HEK293 (cell line): ENCODE measurements around the gene TTC7B.

ENCODE experiments used
- CTCF ChIA-PET: fragments of 350-600 bp; formaldehyde crosslinking; extraction: SDS; loops from one replicate; lab custom pipeline; 2021; ENCODE audit warnings: antibody characterized with exemption; lab: Yijun Ruan, JAX
- POLR2A ChIA-PET: fragments of 300-600 bp; formaldehyde crosslinking; extraction: SDS; loops from one replicate; lab custom pipeline; 2020; ENCODE audit warnings: antibody characterized with exemption, inconsistent platforms; lab: Yijun Ruan, JAX
- H3K27ac ChIP-seq: fragments of 200-500 bp; sonication (Bioruptor generic); 2 replicates; pipeline ENCODE4 v1.5.1; 2014; ENCODE audit warnings: low read depth, low read length, control low read depth, inconsistent platforms; ENCODE audit errors: extremely low read depth
- H3K36me3 ChIP-seq, 2 experiments: fragments of 200-500 bp in 1 of 2; sonication (Bioruptor generic) in 1 of 2; 1 replicate in 1 of 2; 2 replicates in 1 of 2; pipeline ENCODE4 v1.5.1; 2014 to 2017; ENCODE audit warnings: inconsistent platforms in 2 of 2, low read length in 2 of 2; ENCODE audit not compliant: control insufficient read depth in 2 of 2, insufficient read depth in 1 of 2
- H3K4me1 ChIP-seq: fragments of 200-500 bp; sonication (Bioruptor generic); 2 replicates; pipeline ENCODE4 v1.5.1; 2014; ENCODE audit warnings: mild to moderate bottlenecking, low read length, inconsistent platforms; ENCODE audit not compliant: control insufficient read depth, insufficient read depth
- H3K4me3 ChIP-seq: 2 replicates; pipeline ENCODE4 v1.5.1; 2011; ENCODE audit warnings: low read depth, mild to moderate bottlenecking, control low read depth, low read length, moderate library complexity
- H3K9me3 ChIP-seq: fragments of 200-500 bp; sonication (Bioruptor generic); 2 replicates; pipeline ENCODE4 v1.5.1; 2014; ENCODE audit warnings: low read depth, low read length, inconsistent platforms; ENCODE audit not compliant: control insufficient read depth, insufficient read depth
- FEZF1 ChIP-seq: fragments of 450-650 bp; formaldehyde crosslinking; IDR thresholded peaks from 2 replicates; pipeline ENCODE4 v1.5.1; 2016; ENCODE audit warnings: missing biosample characterization, missing genetic modification characterization
- HOXA7 ChIP-seq: sonication (generic); formaldehyde crosslinking; IDR thresholded peaks from 2 replicates; pipeline ENCODE4 v1.8.1; 2022; ENCODE audit warnings: missing genetic modification reagents, borderline replicate concordance
- REPIN1 ChIP-seq: fragments of 450-650 bp; formaldehyde crosslinking; IDR thresholded peaks from 2 replicates; pipeline ENCODE4 v1.5.1; 2017; ENCODE audit warnings: missing biosample characterization, missing genetic modification characterization, low read depth
- YY2 ChIP-seq: fragments of 450-650 bp; formaldehyde crosslinking; IDR thresholded peaks from 2 replicates; pipeline ENCODE4 v1.5.1; 2016; ENCODE audit warnings: missing biosample characterization, missing genetic modification characterization
- ZBTB21 ChIP-seq: fragments of 450-650 bp; formaldehyde crosslinking; IDR thresholded peaks from 2 replicates; pipeline ENCODE4 v1.5.1; 2017; ENCODE audit warnings: missing biosample characterization, missing genetic modification characterization
- ZBTB8A ChIP-seq: fragments of 450-650 bp; formaldehyde crosslinking; IDR thresholded peaks from 2 replicates; pipeline ENCODE4 v1.5.1; 2016; ENCODE audit warnings: missing biosample characterization, missing genetic modification characterization
- ZFP3 ChIP-seq: fragments of 450-650 bp; formaldehyde crosslinking; IDR thresholded peaks from 2 replicates; pipeline ENCODE4 v1.5.1; 2016; ENCODE audit warnings: low read depth, missing biosample characterization, missing genetic modification characterization
- ZNF132 ChIP-seq: fragments of 450-650 bp; formaldehyde crosslinking; IDR thresholded peaks from 2 replicates; pipeline ENCODE4 v1.5.1; 2017; ENCODE audit warnings: missing biosample characterization, missing genetic modification characterization, borderline replicate concordance
- ZNF133 ChIP-seq: fragments of 450-650 bp; formaldehyde crosslinking; IDR thresholded peaks from 2 replicates; pipeline ENCODE4 v1.5.1; 2016; ENCODE audit warnings: missing biosample characterization, missing genetic modification characterization
- ZNF140 ChIP-seq: fragments of 450-650 bp; formaldehyde crosslinking; IDR thresholded peaks from 2 replicates; pipeline ENCODE4 v1.5.1; 2016; ENCODE audit warnings: missing biosample characterization, missing genetic modification characterization
- ZNF174 ChIP-seq: fragments of 450-650 bp; formaldehyde crosslinking; IDR thresholded peaks from 2 replicates; pipeline ENCODE4 v1.5.0; 2017; ENCODE audit warnings: missing biosample characterization, mild to moderate bottlenecking, missing genetic modification characterization
- ZNF211 ChIP-seq: fragments of 450-650 bp; formaldehyde crosslinking; IDR thresholded peaks from 2 replicates; pipeline ENCODE4 v1.5.1; 2016; ENCODE audit warnings: low read depth, missing biosample characterization, missing genetic modification characterization
- ZNF239 ChIP-seq: fragments of 450-650 bp; formaldehyde crosslinking; IDR thresholded peaks from 2 replicates; pipeline ENCODE4 v1.5.1; 2016; ENCODE audit warnings: missing biosample characterization, missing genetic modification characterization
- ZNF248 ChIP-seq: fragments of 450-650 bp; formaldehyde crosslinking; IDR thresholded peaks from 2 replicates; pipeline ENCODE4 v1.5.1; 2017; ENCODE audit warnings: missing biosample characterization, missing genetic modification characterization
- ZNF354C ChIP-seq: fragments of 450-650 bp; formaldehyde crosslinking; IDR thresholded peaks from 2 replicates; pipeline ENCODE4 v1.5.1; 2016; ENCODE audit warnings: missing biosample characterization, missing genetic modification characterization, low read depth, borderline replicate concordance
- ZNF37A ChIP-seq: fragments of 450-650 bp; IDR thresholded peaks from 2 replicates; pipeline ENCODE4 v1.5.1; 2018; ENCODE audit warnings: missing biosample characterization, missing genetic modification characterization
- ZNF48 ChIP-seq: fragments of 450-650 bp; formaldehyde crosslinking; IDR thresholded peaks from 2 replicates; pipeline ENCODE4 v1.5.1; 2016; ENCODE audit warnings: missing biosample characterization, missing genetic modification characterization
- ZNF510 ChIP-seq: fragments of 450-650 bp; formaldehyde crosslinking; IDR thresholded peaks from 2 replicates; pipeline ENCODE4 v1.5.1; 2018; ENCODE audit warnings: mild to moderate bottlenecking, missing genetic modification characterization, missing biosample characterization; ENCODE audit not compliant: insufficient replicate concordance
- ZNF521 ChIP-seq: fragments of 450-650 bp; formaldehyde crosslinking; IDR thresholded peaks from 2 replicates; pipeline ENCODE4 v1.5.1; 2017; ENCODE audit warnings: missing biosample characterization, mild to moderate bottlenecking, missing genetic modification characterization
- ZNF530 ChIP-seq: fragments of 450-650 bp; formaldehyde crosslinking; IDR thresholded peaks from 2 replicates; pipeline ENCODE4 v1.5.1; 2016; ENCODE audit warnings: low read depth, missing biosample characterization, missing genetic modification characterization
- ZNF548 ChIP-seq: fragments of 450-650 bp; formaldehyde crosslinking; IDR thresholded peaks from 2 replicates; pipeline ENCODE4 v1.5.1; 2016; ENCODE audit warnings: missing biosample characterization, missing genetic modification characterization
- ZNF555 ChIP-seq: fragments of 450-650 bp; formaldehyde crosslinking; conservative IDR thresholded peaks from 2 replicates; pipeline ENCODE4 v1.5.1; 2017; ENCODE audit warnings: missing biosample characterization, mild to moderate bottlenecking, missing genetic modification characterization, inconsistent platforms
- ZNF660 ChIP-seq: fragments of 450-650 bp; IDR thresholded peaks from 2 replicates; pipeline ENCODE4 v1.5.1; 2018; ENCODE audit warnings: missing biosample characterization, mild to moderate bottlenecking, missing genetic modification characterization
- ZNF747 ChIP-seq: fragments of 450-650 bp; formaldehyde crosslinking; IDR thresholded peaks from 2 replicates; pipeline ENCODE4 v1.5.1; 2016; ENCODE audit warnings: missing biosample characterization, missing genetic modification characterization
- ZNF76 ChIP-seq: fragments of 450-650 bp; formaldehyde crosslinking; IDR thresholded peaks from 2 replicates; pipeline ENCODE4; 2016; ENCODE audit warnings: low read depth, missing biosample characterization, missing genetic modification characterization, borderline replicate concordance
- ZNF776 ChIP-seq: fragments of 450-650 bp; formaldehyde crosslinking; IDR thresholded peaks from 2 replicates; pipeline ENCODE4 v1.5.0; 2017; ENCODE audit warnings: missing biosample characterization, missing genetic modification characterization, borderline replicate concordance
- ZNF777 ChIP-seq: fragments of 450-650 bp; formaldehyde crosslinking; IDR thresholded peaks from 2 replicates; pipeline ENCODE4 v1.5.1; 2017; ENCODE audit warnings: missing biosample characterization, missing genetic modification characterization, borderline replicate concordance
- ZSCAN4 ChIP-seq: fragments of 450-650 bp; formaldehyde crosslinking; IDR thresholded peaks from 2 replicates; pipeline ENCODE4 v1.5.1; 2017; ENCODE audit warnings: missing biosample characterization, missing genetic modification characterization
- TF ChIP-seq, protein P1 (sequence below): fragments of 450-650 bp; formaldehyde crosslinking; IDR thresholded peaks from 2 replicates; pipeline ENCODE4; 2016; ENCODE audit warnings: missing biosample characterization, missing genetic modification characterization
- TF ChIP-seq, protein P2 (sequence below): fragments of 450-650 bp; IDR thresholded peaks from 2 replicates; pipeline ENCODE4 v1.5.1; 2018; ENCODE audit warnings: missing biosample characterization, missing genetic modification characterization
- TF ChIP-seq, protein P3 (sequence below): fragments of 450-650 bp; IDR thresholded peaks from 2 replicates; pipeline ENCODE4 v1.5.1; 2018; ENCODE audit warnings: missing biosample characterization, mild to moderate bottlenecking, missing genetic modification characterization

The TTC7B gene

DNA sequence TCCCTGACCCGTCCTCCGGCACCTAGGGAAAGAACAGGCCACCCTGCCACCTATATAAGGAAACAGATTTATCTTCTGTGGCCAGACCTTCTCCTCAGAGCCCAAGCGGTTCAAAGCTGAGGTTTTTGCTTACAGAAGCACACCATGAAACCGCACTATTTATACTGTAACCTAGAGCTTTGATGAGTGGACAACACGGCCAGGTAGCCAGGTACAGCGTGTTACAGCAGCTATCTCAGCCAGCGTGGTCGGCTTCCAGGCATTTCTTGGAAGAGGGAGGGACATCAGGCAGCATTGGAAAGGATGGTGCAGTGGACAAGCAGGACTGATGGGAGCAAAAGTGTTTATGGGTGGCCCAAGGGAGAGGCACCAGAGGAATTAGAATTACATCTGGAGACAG, 34.4 kb downstream of the TTC7B start (continued):
- TF ChIP-seq ZNF133 (no peak), ZNF776 (tag by site-specific recombination) (no peak)

DNA sequence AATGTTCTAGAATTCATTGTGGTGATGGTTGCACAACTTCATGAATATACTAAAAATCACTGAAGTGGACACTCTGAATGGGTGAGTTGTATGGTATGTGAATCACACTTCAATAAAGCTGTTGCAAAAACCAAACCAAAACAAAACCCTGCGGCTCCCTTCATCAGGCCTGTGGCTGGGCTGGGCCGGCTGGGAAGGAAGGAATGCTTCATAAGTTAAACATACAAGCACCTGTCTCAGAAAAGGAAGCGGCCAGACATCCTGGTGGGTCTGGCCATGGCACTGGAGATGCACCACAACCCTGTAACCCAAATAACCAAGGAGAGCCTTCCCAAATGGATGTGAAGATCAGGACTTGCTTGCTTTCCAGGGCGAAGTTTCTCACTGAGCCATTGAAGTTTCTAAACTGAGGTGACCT, 34.9 kb downstream of the TTC7B start:
- no peaks in the 10 kb centered on the region for H3K4me1 ChIP-seq
- peaks cover 0 to 75% of the 10 kb centered on the region in 2 experiments; a peak in 2 of 3 replicates for H3K36me3 ChIP-seq
- CTCF ChIA-PET, result interaction anchor here (1.5 kb wide), 1 partner anchor 23 kb away, joined by 3 read pairs; no protein-coding TSS in a partner anchor
- H3K9me3 ChIP-seq, result no peaks in the 10 kb centered on the region
- POLR2A ChIA-PET, result no interaction called here
- no peak for TF ChIP-seq ZNF211 (tag by site-specific recombination)
- TF ChIP-seq, protein P1, sequence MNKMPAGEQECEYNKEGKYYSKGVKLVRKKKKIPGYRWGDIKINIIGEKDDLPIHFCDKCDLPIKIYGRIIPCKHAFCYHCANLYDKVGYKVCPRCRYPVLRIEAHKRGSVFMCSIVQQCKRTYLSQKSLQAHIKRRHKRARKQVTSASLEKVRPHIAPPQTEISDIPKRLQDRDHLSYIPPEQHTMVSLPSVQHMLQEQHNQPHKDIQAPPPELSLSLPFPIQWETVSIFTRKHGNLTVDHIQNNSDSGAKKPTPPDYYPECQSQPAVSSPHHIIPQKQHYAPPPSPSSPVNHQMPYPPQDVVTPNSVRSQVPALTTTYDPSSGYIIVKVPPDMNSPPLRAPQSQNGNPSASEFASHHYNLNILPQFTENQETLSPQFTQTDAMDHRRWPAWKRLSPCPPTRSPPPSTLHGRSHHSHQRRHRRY (tag by site-specific recombination), result no peak
- no peak for TF ChIP-seq ZNF132 (tag by site-specific recombination)
- no peak for TF ChIP-seq ZNF239
- no peak for TF ChIP-seq ZNF777 (tag by site-specific recombination)
- TF ChIP-seq ZNF510 (tag by site-specific recombination), result no peak
- no peak for TF ChIP-seq ZNF174 (tag by site-specific recombination)
- no peak for TF ChIP-seq ZNF76 (tag by site-specific recombination)
- no peak for TF ChIP-seq ZFP3
- TF ChIP-seq FEZF1, result no peak
- no peak for TF ChIP-seq HOXA7
- TF ChIP-seq ZNF140 (tag by site-specific recombination), result no peak
- no peak for TF ChIP-seq ZNF530
- no peak for TF ChIP-seq ZNF521 (tag by site-specific recombination)
- no peak for TF ChIP-seq YY2 (tag by site-specific recombination)
- TF ChIP-seq ZNF37A (tag by site-specific recombination), result no peak
- H3K27ac ChIP-seq, result no peak overlapping the region
- no peak overlapping the region for H3K4me3 ChIP-seq

- CTCF ChIA-PET, result no interaction called here
- Histone ChIP-seq H3K27ac (no peak overlapping the region), H3K9me3 (no peaks in the 10 kb centered on the region), H3K4me3 (no peak overlapping the region), H3K36me3 (peaks cover 3 to 73% of the 10 kb centered on the region in 2 experiments; a peak in 2 of 3 replicates), H3K4me1 (no peaks in the 10 kb centered on the region)
- POLR2A ChIA-PET, result no interaction called here
- TF ChIP-seq, protein P2, sequence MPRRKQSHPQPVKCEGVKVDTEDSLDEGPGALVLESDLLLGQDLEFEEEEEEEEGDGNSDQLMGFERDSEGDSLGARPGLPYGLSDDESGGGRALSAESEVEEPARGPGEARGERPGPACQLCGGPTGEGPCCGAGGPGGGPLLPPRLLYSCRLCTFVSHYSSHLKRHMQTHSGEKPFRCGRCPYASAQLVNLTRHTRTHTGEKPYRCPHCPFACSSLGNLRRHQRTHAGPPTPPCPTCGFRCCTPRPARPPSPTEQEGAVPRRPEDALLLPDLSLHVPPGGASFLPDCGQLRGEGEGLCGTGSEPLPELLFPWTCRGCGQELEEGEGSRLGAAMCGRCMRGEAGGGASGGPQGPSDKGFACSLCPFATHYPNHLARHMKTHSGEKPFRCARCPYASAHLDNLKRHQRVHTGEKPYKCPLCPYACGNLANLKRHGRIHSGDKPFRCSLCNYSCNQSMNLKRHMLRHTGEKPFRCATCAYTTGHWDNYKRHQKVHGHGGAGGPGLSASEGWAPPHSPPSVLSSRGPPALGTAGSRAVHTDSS (tag by site-specific recombination), result no peak
- TF ChIP-seq ZBTB8A (tag by site-specific recombination) (no peak), ZNF37A (tag by site-specific recombination) (no peak), ZNF548 (tag by site-specific recombination) (no peak), ZNF48 (tag by site-specific recombination) (no peak), ZBTB21 (no peak), ZNF747 (tag by site-specific recombination) (no peak), ZNF248 (tag by site-specific recombination) (no peak), ZSCAN4 (tag by site-specific recombination) (no peak), ZNF555 (no peak), ZNF660 (tag by site-specific recombination) (no peak), ZNF354C (tag by site-specific recombination) (no peak), ZNF239 (no peak), REPIN1 (tag by site-specific recombination) (no peak)
- TF ChIP-seq, protein P3, sequence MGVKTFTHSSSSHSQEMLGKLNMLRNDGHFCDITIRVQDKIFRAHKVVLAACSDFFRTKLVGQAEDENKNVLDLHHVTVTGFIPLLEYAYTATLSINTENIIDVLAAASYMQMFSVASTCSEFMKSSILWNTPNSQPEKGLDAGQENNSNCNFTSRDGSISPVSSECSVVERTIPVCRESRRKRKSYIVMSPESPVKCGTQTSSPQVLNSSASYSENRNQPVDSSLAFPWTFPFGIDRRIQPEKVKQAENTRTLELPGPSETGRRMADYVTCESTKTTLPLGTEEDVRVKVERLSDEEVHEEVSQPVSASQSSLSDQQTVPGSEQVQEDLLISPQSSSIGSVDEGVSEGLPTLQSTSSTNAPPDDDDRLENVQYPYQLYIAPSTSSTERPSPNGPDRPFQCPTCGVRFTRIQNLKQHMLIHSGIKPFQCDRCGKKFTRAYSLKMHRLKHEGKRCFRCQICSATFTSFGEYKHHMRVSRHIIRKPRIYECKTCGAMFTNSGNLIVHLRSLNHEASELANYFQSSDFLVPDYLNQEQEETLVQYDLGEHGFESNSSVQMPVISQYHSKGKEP (tag by site-specific recombination), result no peak
These were observed 35.7 kb downstream of the TTC7B start for GRCh38 chr14:90780519-90780918.
